Neural cell (in vitro differentiated cells): ENCODE measurements around the gene MAT1A. TPM values are rescaled to one million over a fixed set of nuclear protein-coding genes. Genes with fewer than 3 reads are reported as not detected.

Experiments
- H2AFZ ChIP-seq: fragments of 200-600, 300-800 bp; sonication (generic), shearing (Covaris generic); 2 replicates; pipeline ENCODE4 v1.6.0; 2014; ENCODE audit warnings: low read depth, mild to moderate bottlenecking, antibody characterized with exemption, low read length, moderate library complexity
- H3F3A ChIP-seq: fragments of 200-600 bp; shearing (Covaris generic); 2 replicates; pipeline ENCODE4 v1.6.1; 2016; ENCODE audit warnings: mild to moderate bottlenecking, moderate library complexity, mixed read lengths, antibody characterized with exemption, low read length; ENCODE audit not compliant: insufficient read depth, poor library complexity, severe bottlenecking
- H3K27ac ChIP-seq: fragments of 200-600, 300-800 bp; sonication (generic), shearing (Covaris generic); 2 replicates; pipeline ENCODE4 v1.5.1; 2014; ENCODE audit warnings: mild to moderate bottlenecking, low read length, moderate library complexity
- H3K27me3 ChIP-seq: fragments of 300-800, 200-600 bp; sonication (generic), shearing (Covaris generic); 2 replicates; pipeline ENCODE4 v1.6.0; 2014; ENCODE audit warnings: mild to moderate bottlenecking, low read depth, low read length, moderate library complexity; ENCODE audit not compliant: insufficient read depth
- H3K36me3 ChIP-seq: fragments of 300-800, 200-600 bp; sonication (generic), shearing (Covaris generic); 2 replicates; pipeline ENCODE4 v1.5.1; 2014; ENCODE audit warnings: mild to moderate bottlenecking, antibody characterized with exemption, low read length, moderate library complexity; ENCODE audit not compliant: insufficient read depth
- H3K4me2 ChIP-seq: fragments of 300-800, 200-600 bp; sonication (generic), shearing (Covaris generic); 2 replicates; pipeline ENCODE4 v1.6.0; 2014; ENCODE audit warnings: mild to moderate bottlenecking, low read length
- H3K4me3 ChIP-seq: fragments of 300-800, 200-600 bp; sonication (generic), shearing (Covaris generic); 2 replicates; pipeline ENCODE4 v1.5.1; 2014; ENCODE audit warnings: mild to moderate bottlenecking, low read length, moderate library complexity
- H3K79me2 ChIP-seq: fragments of 200-600 bp; shearing (Covaris generic); replicated peaks from 2 replicates; pipeline ENCODE4 v1.6.0; 2014; ENCODE audit warnings: mild to moderate bottlenecking, low read length, moderate library complexity; ENCODE audit not compliant: insufficient read depth
- H3K9ac ChIP-seq: fragments of 300-800, 200-600 bp; sonication (generic), shearing (Covaris generic); 2 replicates; pipeline ENCODE4 v1.6.1; 2016; ENCODE audit warnings: mild to moderate bottlenecking, low read length, mixed read lengths
- H3K9me2 ChIP-seq: fragments of 200-600 bp; shearing (Covaris generic); 2 replicates; pipeline ENCODE4 v1.6.1; 2016; ENCODE audit warnings: mild to moderate bottlenecking, low read length, mixed read lengths; ENCODE audit not compliant: insufficient read depth
- H3K9me3 ChIP-seq: fragments of 200-600, 300-800 bp; sonication (generic), shearing (Covaris generic); 2 replicates; pipeline ENCODE4 v1.6.1; 2016; ENCODE audit warnings: mild to moderate bottlenecking, mixed run types, low read length, moderate library complexity, mixed read lengths
- H4K20me1 ChIP-seq: fragments of 200-600 bp; shearing (Covaris generic); 2 replicates; pipeline ENCODE4 v1.6.1; 2016; ENCODE audit warnings: mild to moderate bottlenecking, mixed run types; ENCODE audit not compliant: insufficient read depth
- CTCF ChIP-seq: fragments of 450-650 bp; IDR thresholded peaks from 2 replicates; pipeline ENCODE4 v1.5.1; 2014; ENCODE audit warnings: antibody characterized with exemption, mild to moderate bottlenecking, moderate library complexity; ENCODE audit not compliant: poor library complexity, severe bottlenecking
- EP300 ChIP-seq: fragments of 450-650 bp; conservative IDR thresholded peaks from 2 replicates; pipeline ENCODE4 v1.6.1; 2014; ENCODE audit warnings: antibody characterized with exemption, mild to moderate bottlenecking, moderate library complexity; ENCODE audit not compliant: poor library complexity, severe bottlenecking
- EZH2 ChIP-seq: fragments of 200-600, 300-800 bp; shearing (Covaris generic), sonication (generic); IDR thresholded peaks from 2 replicates; pipeline ENCODE4 v1.6.1; 2014; ENCODE audit warnings: antibody characterized with exemption, low read length, borderline replicate concordance, mild to moderate bottlenecking; ENCODE audit not compliant: insufficient read depth, poor library complexity, severe bottlenecking
- MXI1 ChIP-seq: fragments of 450-650 bp; conservative IDR thresholded peaks from 2 replicates; pipeline ENCODE4 v1.6.1; 2014; ENCODE audit warnings: antibody characterized with exemption, mild to moderate bottlenecking; ENCODE audit not compliant: poor library complexity, severe bottlenecking
- POLR2AphosphoS5 ChIP-seq: IDR thresholded peaks from 2 replicates; pipeline ENCODE4 v1.6.1; 2012
- RAD21 ChIP-seq: fragments of 450-650 bp; conservative IDR thresholded peaks from 2 replicates; pipeline ENCODE4 v1.6.1; 2014; ENCODE audit warnings: antibody characterized with exemption, mild to moderate bottlenecking, moderate library complexity
- REST ChIP-seq: IDR thresholded peaks from 2 replicates; pipeline ENCODE4 v1.6.1; 2012; ENCODE audit warnings: borderline replicate concordance
- SMC3 ChIP-seq: fragments of 450-650 bp; conservative IDR thresholded peaks from 2 replicates; pipeline ENCODE4 v1.6.1; 2014; ENCODE audit warnings: antibody characterized with exemption, mild to moderate bottlenecking, moderate library complexity; ENCODE audit not compliant: poor library complexity
- TAF1 ChIP-seq: IDR thresholded peaks from 2 replicates; pipeline ENCODE4 v1.6.1; 2012; ENCODE audit warnings: low read depth
- polyA plus RNA-seq: library from polyadenylated mRNA; depleted of rRNA; stranded (reverse); fragments of >200 nt; gene quantifications from 2 replicates; pipeline ENCODE4 v1.2.3, GENCODE V29; 2014

MAT1A gene
- polyA plus RNA-seq, 1 donor from 2014 or later = not detected

DNA sequence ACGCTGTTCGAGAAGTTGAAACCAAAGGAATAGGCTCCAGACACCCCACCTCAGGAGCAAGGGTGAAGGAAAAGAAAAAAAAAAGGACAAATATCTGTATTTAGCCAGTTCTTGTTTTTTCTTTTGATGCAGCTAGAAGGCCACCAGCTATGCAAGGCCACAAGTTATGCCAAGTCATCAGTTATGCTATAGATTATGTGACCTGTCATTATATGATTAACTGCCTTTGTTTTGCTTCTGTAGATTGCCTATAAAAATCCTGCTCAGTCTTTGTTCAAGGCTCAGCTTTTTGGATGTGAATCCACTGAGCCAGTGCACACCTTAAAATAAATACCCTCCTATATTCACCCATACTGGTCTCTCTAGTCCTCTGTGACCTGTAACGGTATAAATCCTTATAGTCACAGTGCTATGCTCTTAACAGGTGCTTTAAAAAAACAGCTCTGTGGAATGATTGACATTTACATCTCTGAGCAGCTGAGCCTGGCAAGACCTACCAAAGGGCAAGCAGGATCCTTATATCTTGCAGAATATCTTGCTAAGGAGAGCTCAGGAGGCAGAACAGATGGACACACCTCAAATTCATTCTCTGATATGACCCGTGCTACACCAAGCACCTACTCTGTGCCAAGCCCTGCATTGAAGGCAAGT is 20.4 kb downstream of the MAT1A start:
- Histone ChIP-seq H3K4me2 (no peak overlapping the region), H3K36me3 (no peaks in the 10 kb centered on the region)
- no peak for TF ChIP-seq CTCF
- TF ChIP-seq EZH2 = no peak

GRCh38 chr10:80268266-80268665 is 21.2 kb downstream of the MAT1A start:
- no peak overlapping the region for H3K4me3 ChIP-seq
- H3K9me2 ChIP-seq = no peaks in the 10 kb centered on the region
- no peak overlapping the region for H2AFZ ChIP-seq
- H4K20me1 ChIP-seq = no peaks in the 10 kb centered on the region
- H3K9me3 ChIP-seq = no peaks in the 10 kb centered on the region
- no peak for TF ChIP-seq EP300
- no peak for TF ChIP-seq MXI1
- TF ChIP-seq POLR2AphosphoS5 = no peak
- TF ChIP-seq EZH2 = no peak
- no peak for TF ChIP-seq TAF1
- no peak for TF ChIP-seq CTCF
- TF ChIP-seq RAD21 = no peak
- TF ChIP-seq REST = no peak
- no peak for TF ChIP-seq SMC3
- H3K79me2 ChIP-seq = no peaks in the 10 kb centered on the region
- H3K4me2 ChIP-seq = no peak overlapping the region
- no peaks in the 10 kb centered on the region for H3F3A ChIP-seq
- no peaks in the 10 kb centered on the region for H3K27me3 ChIP-seq
- no peaks in the 10 kb centered on the region for H3K36me3 ChIP-seq
- no peak overlapping the region for H3K27ac ChIP-seq
- H3K9ac ChIP-seq = no peak overlapping the region

More for the DNA sequence above, 20.4 kb downstream of the MAT1A start:
- Histone ChIP-seq H4K20me1 (no peaks in the 10 kb centered on the region), H3K27ac (no peak overlapping the region), H3F3A (no peaks in the 10 kb centered on the region), H3K9me2 (no peaks in the 10 kb centered on the region), H3K27me3 (no peaks in the 10 kb centered on the region), H3K9ac (no peak overlapping the region), H3K4me3 (no peak overlapping the region), H3K9me3 (no peaks in the 10 kb centered on the region), H3K79me2 (no peaks in the 10 kb centered on the region), H2AFZ (no peak overlapping the region)
